ENCODE measurements around the gene RHOXF2.
"Not testable (repeated sequence)": the region's sequence is repeated elsewhere in the genome, so short reads cannot be mapped to it uniquely, and the experiment has no call there.

RHOXF2 gene

DNA sequence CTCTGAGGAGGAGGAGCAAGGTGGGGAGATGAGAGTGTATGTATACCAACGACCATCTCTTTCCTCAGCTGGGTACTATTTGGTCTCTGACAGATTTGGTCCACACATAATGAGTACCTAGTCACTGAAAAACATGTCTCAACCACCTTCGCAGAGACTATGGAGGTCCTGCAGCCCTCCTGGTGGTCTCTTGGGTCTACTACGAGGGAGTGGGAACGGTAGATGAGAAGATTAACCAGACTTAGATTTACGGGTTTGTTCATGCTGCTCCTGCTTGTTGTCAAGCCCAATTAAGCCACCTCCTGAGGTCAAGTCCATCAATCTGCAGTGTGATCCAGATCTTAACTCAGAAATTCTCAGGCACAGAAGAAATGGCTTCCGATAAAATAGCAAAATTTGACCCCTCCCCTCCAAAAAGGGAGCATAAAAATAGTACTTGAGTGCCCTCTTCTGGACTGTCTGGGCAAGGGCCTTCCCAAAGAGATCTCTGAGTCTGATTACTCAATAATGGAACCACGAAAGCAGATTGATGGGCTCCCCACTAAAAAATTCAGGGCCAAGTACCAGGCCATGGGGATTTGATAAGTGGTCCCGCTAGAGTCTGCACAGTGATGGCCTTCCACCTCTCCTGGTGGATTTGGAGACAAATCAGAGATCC lies 38.3 kb downstream of the RHOXF2 start:
- in situ Hi-C loops (cut with HindIII; ENCODE audit: low sequenced_read_pairs) = not testable (repeated sequence)

DNA sequence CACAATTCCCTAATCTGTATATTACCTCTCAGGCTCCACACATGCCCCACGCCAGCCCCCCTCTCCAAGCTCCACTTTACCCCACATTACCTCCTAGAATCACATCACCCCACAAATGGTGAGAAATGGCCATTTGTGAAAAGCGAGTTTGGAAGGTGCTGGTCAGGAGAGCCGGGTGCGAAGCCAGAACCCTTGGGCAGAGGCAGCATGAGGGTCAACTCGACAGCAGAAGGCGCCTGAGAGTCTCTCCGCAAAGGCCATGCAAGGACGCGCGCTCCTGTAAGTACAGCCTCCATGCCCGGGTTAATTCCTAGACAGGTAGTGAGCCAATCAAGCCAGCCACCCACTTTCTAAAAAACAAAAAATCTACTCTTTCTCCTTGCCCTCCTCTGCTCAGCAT lies 42.4 kb downstream of the RHOXF2 start:
- in situ Hi-C loops (cut with HindIII; ENCODE audit: low sequenced_read_pairs) = no loop called here

DNA sequence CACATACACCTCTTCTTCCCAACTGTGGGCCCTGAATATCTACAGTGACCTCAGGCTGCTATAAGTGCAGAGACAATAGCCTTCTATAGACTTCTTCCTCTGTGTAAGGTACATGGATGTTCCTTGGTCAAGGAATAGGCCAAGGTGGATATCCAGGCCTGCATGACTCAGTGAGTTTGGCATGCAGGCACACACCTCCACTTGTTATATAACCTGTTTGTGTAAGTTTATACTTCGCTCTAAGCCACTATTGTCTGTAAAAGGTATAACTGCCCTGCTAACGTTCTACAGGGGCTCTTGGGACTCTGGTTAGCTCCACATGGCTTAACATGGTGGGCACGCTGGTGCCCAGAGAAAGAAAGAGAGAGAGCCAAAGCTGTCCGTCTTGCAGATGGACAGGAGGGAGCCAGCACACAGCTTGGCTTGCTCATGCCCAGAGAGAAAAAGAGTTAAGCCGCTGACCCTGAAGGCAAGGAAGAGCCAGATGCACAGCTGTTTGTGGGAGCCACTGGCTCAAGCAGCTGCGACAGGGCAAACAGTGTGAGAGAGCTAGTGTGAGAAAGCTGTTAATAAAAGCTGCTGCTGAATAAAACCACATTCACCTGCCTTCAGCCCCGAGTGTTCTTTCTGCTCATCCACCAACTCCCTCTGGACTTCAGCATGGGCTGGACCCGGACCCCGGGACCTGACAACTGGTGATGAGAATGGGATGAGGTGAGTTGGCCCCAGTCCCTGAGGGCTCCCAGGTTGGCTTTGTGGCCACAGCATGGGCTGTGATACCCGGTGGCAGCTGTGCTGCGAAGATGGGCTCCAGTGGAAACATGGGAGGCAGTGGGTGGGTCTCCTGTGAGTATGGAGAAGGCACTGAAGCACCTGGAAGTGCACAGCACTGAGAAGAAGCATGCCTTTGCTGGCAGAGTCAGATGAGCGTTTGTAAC lies 47.7 kb downstream of the RHOXF2 start:
- in situ Hi-C loops (cut with HindIII; ENCODE audit: low sequenced_read_pairs) = no loop called here

DNA sequence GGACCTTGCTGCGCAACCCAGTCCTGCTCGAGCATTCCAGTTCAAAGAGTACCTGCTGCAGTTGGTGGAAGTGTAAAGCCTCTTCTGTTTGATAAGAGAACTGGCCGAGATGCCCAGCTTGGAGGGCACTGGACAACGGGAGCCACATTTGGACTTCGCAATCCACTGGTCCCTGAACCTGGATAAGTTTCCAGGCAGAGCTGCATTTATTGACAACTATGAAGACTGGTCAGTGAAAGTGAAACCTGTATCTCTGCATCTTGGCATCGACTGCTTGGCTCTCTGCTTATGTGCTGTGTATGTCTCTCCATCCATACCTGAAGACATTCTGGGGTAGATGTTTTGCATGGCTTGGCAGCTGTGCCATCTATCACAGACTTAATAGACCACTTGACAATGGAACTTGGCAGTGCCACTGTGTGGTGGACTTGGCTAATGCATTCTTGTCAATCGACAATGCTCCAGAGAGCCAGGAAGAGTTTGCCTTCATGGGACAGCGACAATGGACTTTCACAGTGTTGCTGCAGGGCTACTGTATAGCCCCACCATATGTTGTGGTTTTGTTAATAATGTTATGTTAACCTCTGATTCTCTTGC lies 48.7 kb downstream of the RHOXF2 start:
- in situ Hi-C loops (cut with HindIII; ENCODE audit: low sequenced_read_pairs) = no loop called here

- in situ Hi-C loops (cut with HindIII; ENCODE audit: low sequenced_read_pairs) = no loop called here
These were observed 55.2 kb downstream of the RHOXF2 start for GRCh38 chrX:120213438-120214265.

Measured in DLD1 (cell line).